ENCODE results near the gene TTC9. TPM values are rescaled to one million over a fixed set of nuclear protein-coding genes. Genes with fewer than 3 reads are reported as not detected.

The TTC9 gene
- total and polyA plus RNA-seq, 2 donors (not counting 1 experiment from before 2014, with no cell fraction given), result 1.9 to 4.3 TPM

GRCh38 chr14:70677341-70677740, 35.6 kb downstream of the TTC9 start:
- H3K27me3 ChIP-seq (ENCODE audit: control insufficient read depth, insufficient read depth, low read length), result no peaks in the 10 kb centered on the region
- no peak overlapping the region for H3K4me3 ChIP-seq (replicated peaks in 1 of 4; ENCODE audit: control extremely low read depth in 1 of 4, insufficient read depth in 1 of 4, low read depth in 3 of 4, low read length in 4 of 4)
- H3K4me2 ChIP-seq (ENCODE audit: extremely low read depth, insufficient read depth, low read length), result no peak overlapping the region
- no peak overlapping the region for H2AFZ ChIP-seq (ENCODE audit: low read length)
- H3K9ac ChIP-seq (ENCODE audit: insufficient read depth, low read length), result no peak overlapping the region
- TF ChIP-seq EZH2 (IDR thresholded peaks at IDR 0.05; ENCODE audit: low read length, missing control alignments) (no peak), CTCF (conservative IDR thresholded peaks at IDR 0.05 in 1 of 2, IDR thresholded peaks at IDR 0.05 in 1 of 2; ENCODE audit: low read depth in 1 of 2, low read length in 2 of 2) (no peak)
- no peaks in the 10 kb centered on the region for H3K79me2 ChIP-seq (ENCODE audit: control insufficient read depth, insufficient read depth, low read length)
- no peaks in the 10 kb centered on the region for H4K20me1 ChIP-seq (ENCODE audit: control insufficient read depth, extremely low read depth, insufficient read depth, low read length)
- H3K9me3 ChIP-seq (ENCODE audit: control insufficient read depth, insufficient read depth, low read depth, low read length), result no peaks in the 10 kb centered on the region
- no peak for DNase-seq (ENCODE audit: low read depth in 2 of 2)
- H3K36me3 ChIP-seq (ENCODE audit: control insufficient read depth, insufficient read depth, low read length), result no peaks in the 10 kb centered on the region
- H3K4me1 ChIP-seq (ENCODE audit: control insufficient read depth, extremely low read depth, insufficient read depth, low read length), result no peaks in the 10 kb centered on the region
- no peak overlapping the region for H3K27ac ChIP-seq (ENCODE audit: insufficient read depth, low read length)

GRCh38 chr14:70680748-70681147, 39.0 kb downstream of the TTC9 start:
- Histone ChIP-seq H3K9ac (ENCODE audit: insufficient read depth, low read length) (no peak overlapping the region), H3K27ac (ENCODE audit: insufficient read depth, low read length) (no peak overlapping the region), H3K4me1 (ENCODE audit: control insufficient read depth, extremely low read depth, insufficient read depth, low read length) (no peaks in the 10 kb centered on the region), H3K79me2 (ENCODE audit: control insufficient read depth, insufficient read depth, low read length) (no peaks in the 10 kb centered on the region), H3K9me3 (ENCODE audit: control insufficient read depth, insufficient read depth, low read depth, low read length) (no peaks in the 10 kb centered on the region), H2AFZ (ENCODE audit: low read length) (no peak overlapping the region), H3K27me3 (ENCODE audit: control insufficient read depth, insufficient read depth, low read length) (peaks cover 2% of the 10 kb centered on the region), H3K4me2 (ENCODE audit: extremely low read depth, insufficient read depth, low read length) (no peak overlapping the region), H3K4me3 (replicated peaks in 1 of 4; ENCODE audit: control extremely low read depth in 1 of 4, insufficient read depth in 1 of 4, low read depth in 3 of 4, low read length in 4 of 4) (no peak overlapping the region), H4K20me1 (ENCODE audit: control insufficient read depth, extremely low read depth, insufficient read depth, low read length) (no peaks in the 10 kb centered on the region), H3K36me3 (ENCODE audit: control insufficient read depth, insufficient read depth, low read length) (no peaks in the 10 kb centered on the region)
- TF ChIP-seq CTCF (conservative IDR thresholded peaks at IDR 0.05 in 1 of 2, IDR thresholded peaks at IDR 0.05 in 1 of 2; ENCODE audit: low read depth in 1 of 2, low read length in 2 of 2), result no peak
- DNase-seq (ENCODE audit: low read depth in 2 of 2), result no peak

GRCh38 chr14:70683983-70684382, 42.3 kb downstream of the TTC9 start:
- Histone ChIP-seq H3K27ac (ENCODE audit: insufficient read depth, low read length) (no peak overlapping the region), H3K4me1 (ENCODE audit: control insufficient read depth, extremely low read depth, insufficient read depth, low read length) (no peaks in the 10 kb centered on the region), H3K4me2 (ENCODE audit: extremely low read depth, insufficient read depth, low read length) (no peak overlapping the region), H3K9ac (ENCODE audit: insufficient read depth, low read length) (no peak overlapping the region), H3K4me3 (replicated peaks in 1 of 4; ENCODE audit: control extremely low read depth in 1 of 4, insufficient read depth in 1 of 4, low read depth in 3 of 4, low read length in 4 of 4) (no peak overlapping the region), H3K36me3 (ENCODE audit: control insufficient read depth, insufficient read depth, low read length) (no peaks in the 10 kb centered on the region), H3K27me3 (ENCODE audit: control insufficient read depth, insufficient read depth, low read length) (peaks cover 2% of the 10 kb centered on the region), H4K20me1 (ENCODE audit: control insufficient read depth, extremely low read depth, insufficient read depth, low read length) (no peaks in the 10 kb centered on the region), H2AFZ (ENCODE audit: low read length) (no peak overlapping the region), H3K79me2 (ENCODE audit: control insufficient read depth, insufficient read depth, low read length) (no peaks in the 10 kb centered on the region), H3K9me3 (ENCODE audit: control insufficient read depth, insufficient read depth, low read depth, low read length) (no peaks in the 10 kb centered on the region)
- no peak for TF ChIP-seq CTCF (conservative IDR thresholded peaks at IDR 0.05 in 1 of 2, IDR thresholded peaks at IDR 0.05 in 1 of 2; ENCODE audit: low read depth in 1 of 2, low read length in 2 of 2)
- TF ChIP-seq EZH2 (IDR thresholded peaks at IDR 0.05; ENCODE audit: low read length, missing control alignments), result no peak
- DNase-seq (ENCODE audit: low read depth in 2 of 2), result no peak

All from fibroblast of lung (primary cell).